Mesenchymal stem cell (in vitro differentiated cells and primary cell): ENCODE results near the gene ATAD3A.
"Not testable (repeated sequence)": the region's sequence is repeated elsewhere in the genome, so short reads cannot be mapped to it uniquely, and the experiment has no call there.

Experiments
- DNase-seq: peaks from one replicate; pipeline ENCODE4 v3.0.0-alpha.2; 2013
- H2AFZ ChIP-seq: one replicate; pipeline ENCODE4 v1.6.1; 2013; ENCODE audit warnings: low read depth, mild to moderate bottlenecking, control low read depth, inconsistent platforms, low read length, moderate library complexity
- H2AK5ac ChIP-seq: 2 replicates; pipeline ENCODE4 v1.6.1; 2013; ENCODE audit warnings: low read length, moderate library complexity, mild to moderate bottlenecking, inconsistent platforms; ENCODE audit not compliant: severe bottlenecking
- H2BK120ac ChIP-seq: one replicate; pipeline ENCODE4 v1.6.1; 2013; ENCODE audit warnings: low read depth, mild to moderate bottlenecking, inconsistent platforms, low read length, moderate library complexity
- H2BK12ac ChIP-seq, 2 experiments: one replicate each; pipeline ENCODE4 v1.6.1; 2013; ENCODE audit warnings: inconsistent platforms in 2 of 2, low read length in 2 of 2, mild to moderate bottlenecking in 2 of 2, moderate library complexity in 2 of 2, control low read depth in 1 of 2
- H2BK15ac ChIP-seq: one replicate; pipeline ENCODE4 v1.6.1; 2013; ENCODE audit warnings: mild to moderate bottlenecking, low read depth, inconsistent platforms; ENCODE audit not compliant: poor library complexity, severe bottlenecking
- H2BK5ac ChIP-seq: 2 replicates; pipeline ENCODE4 v1.6.1; 2013; ENCODE audit warnings: low read depth, mild to moderate bottlenecking, low read length, control low read depth, inconsistent platforms; ENCODE audit not compliant: poor library complexity, severe bottlenecking
- H3K14ac ChIP-seq, 2 experiments: one replicate each; pipeline ENCODE4 v1.6.1; 2013; ENCODE audit warnings: inconsistent platforms in 2 of 2, low read length in 2 of 2, control low read depth in 1 of 2, mild to moderate bottlenecking in 1 of 2, moderate library complexity in 1 of 2
- H3K18ac ChIP-seq, 2 experiments: one replicate each; pipeline ENCODE4 v1.6.1; 2013; ENCODE audit warnings: inconsistent platforms in 2 of 2, low read length in 2 of 2, control low read depth in 1 of 2, low read depth in 1 of 2, mild to moderate bottlenecking in 1 of 2
- H3K23ac ChIP-seq, 2 experiments: one replicate each; pipeline ENCODE4 v1.6.1; 2013; ENCODE audit warnings: inconsistent platforms in 2 of 2, low read length in 2 of 2, mild to moderate bottlenecking in 2 of 2, moderate library complexity in 2 of 2, control low read depth in 1 of 2
- H3K27ac ChIP-seq: 2 replicates; pipeline ENCODE4 v1.5.1; 2013; ENCODE audit warnings: mild to moderate bottlenecking, moderate library complexity, low read length, control low read depth, inconsistent platforms; ENCODE audit not compliant: poor library complexity, severe bottlenecking
- H3K27me3 ChIP-seq, 2 experiments: 2 replicates each; pipeline versions ENCODE4 v1.6.1 to v1.7.0; 2013; ENCODE audit warnings: low read length in 2 of 2, mild to moderate bottlenecking in 2 of 2, moderate library complexity in 2 of 2, control low read depth in 1 of 2, inconsistent platforms in 1 of 2; ENCODE audit not compliant: control insufficient read depth in 1 of 2, insufficient read depth in 1 of 2
- H3K36me3 ChIP-seq, 2 experiments: 2 replicates each; pipeline versions ENCODE4 v1.6.1 to v1.7.0; 2013; ENCODE audit warnings: low read length in 2 of 2, control low read depth in 1 of 2, inconsistent platforms in 1 of 2, low read depth in 1 of 2, mild to moderate bottlenecking in 1 of 2; ENCODE audit not compliant: insufficient read depth in 2 of 2, control insufficient read depth in 1 of 2
- H3K4ac ChIP-seq, 2 experiments: one replicate each; pipeline ENCODE4 v1.6.1; 2013; ENCODE audit warnings: inconsistent platforms in 2 of 2, low read length in 2 of 2, mild to moderate bottlenecking in 2 of 2, moderate library complexity in 2 of 2, control low read depth in 1 of 2, low read depth in 1 of 2
- H3K4me1 ChIP-seq: 2 replicates; pipeline ENCODE4 v1.6.1; 2013; ENCODE audit warnings: low read depth, low read length, control low read depth; ENCODE audit not compliant: control insufficient read depth, insufficient read depth
- H3K4me2 ChIP-seq: 2 replicates; pipeline ENCODE4 v1.6.1; 2013; ENCODE audit warnings: low read length, mild to moderate bottlenecking, inconsistent platforms; ENCODE audit not compliant: poor library complexity, severe bottlenecking
- H3K4me3 ChIP-seq, 2 experiments: 2 replicates each; pipeline versions ENCODE4 v1.5.1 to v1.7.0; 2013; ENCODE audit warnings: low read length in 2 of 2, mild to moderate bottlenecking in 2 of 2, control low read depth in 1 of 2, low read depth in 1 of 2; ENCODE audit not compliant: insufficient read depth in 1 of 2
- H3K79me1 ChIP-seq: replicated peaks from 2 replicates; pipeline ENCODE4 v1.6.1; 2013; ENCODE audit warnings: mild to moderate bottlenecking, control low read depth, low read length, inconsistent platforms; ENCODE audit not compliant: poor library complexity, severe bottlenecking
- H3K9ac ChIP-seq: 2 replicates; pipeline ENCODE4 v1.7.0; 2013; ENCODE audit warnings: mild to moderate bottlenecking, low read length, moderate library complexity
- H3K9me3 ChIP-seq: 2 replicates; pipeline ENCODE4 v1.7.0; 2013; ENCODE audit warnings: mild to moderate bottlenecking, low read length; ENCODE audit not compliant: control insufficient read depth
- H4K8ac ChIP-seq: one replicate; pipeline ENCODE4 v1.6.1; 2013; ENCODE audit warnings: inconsistent platforms, mild to moderate bottlenecking, low read length, moderate library complexity
- H4K91ac ChIP-seq: one replicate; pipeline ENCODE4 v1.6.1; 2013; ENCODE audit warnings: mild to moderate bottlenecking, low read length, inconsistent platforms
- WGBS: methylation state at CpG from one replicate; pipeline ENCODE4 v1.1.7; 2013; ENCODE audit warnings: mixed read lengths; 5-methylcytosine and 5-hydroxymethylcytosine counted together

ATAD3A gene

GRCh38 chr1:1529936-1530335 lies 18.0 kb downstream of the ATAD3A start:
- no peak overlapping the region for H3K14ac ChIP-seq
- H3K4me3 ChIP-seq = no peak overlapping the region
- H4K91ac ChIP-seq = no peak overlapping the region
- no peak overlapping the region for H3K4me2 ChIP-seq
- peaks cover 35 to 86% of the 10 kb centered on the region in 2 experiments for H3K36me3 ChIP-seq
- H2BK120ac ChIP-seq = no peak overlapping the region
- no peak overlapping the region for H3K27ac ChIP-seq
- H3K9ac ChIP-seq = no peak overlapping the region
- H3K4ac ChIP-seq = no peak overlapping the region
- no peak overlapping the region for H3K23ac ChIP-seq
- H2BK12ac ChIP-seq = no peak overlapping the region
- no peak overlapping the region for H2BK5ac ChIP-seq
- H2AFZ ChIP-seq = no peak overlapping the region
- WGBS = 97% methylated on average over 8 of the region's 8 CpGs
- H3K27me3 ChIP-seq = no peaks in the 10 kb centered on the region
- peaks cover 20% of the 10 kb centered on the region for H3K79me1 ChIP-seq
- H4K8ac ChIP-seq = no peak overlapping the region
- peaks cover 15% of the 10 kb centered on the region for H3K9me3 ChIP-seq
- no peak overlapping the region for H2BK15ac ChIP-seq
- H2AK5ac ChIP-seq = no peak overlapping the region
- no peaks in the 10 kb centered on the region for H3K4me1 ChIP-seq
- no peak for DNase-seq
- H3K18ac ChIP-seq = no peak overlapping the region

GRCh38 chr1:1531947-1532346 lies 20.0 kb downstream of the ATAD3A start:
- H3K23ac ChIP-seq = no peak overlapping the region
- no peak overlapping the region for H4K91ac ChIP-seq
- H3K9ac ChIP-seq = no peak overlapping the region
- no peak overlapping the region for H3K27ac ChIP-seq
- no peak overlapping the region for H3K4me2 ChIP-seq
- peaks cover 28% of the 10 kb centered on the region for H3K79me1 ChIP-seq
- H3K14ac ChIP-seq = no peak overlapping the region
- no peak overlapping the region for H2BK120ac ChIP-seq
- no peak overlapping the region for H2BK15ac ChIP-seq
- no peak overlapping the region for H2AK5ac ChIP-seq
- no peak for DNase-seq
- 99% methylated on average over 4 of the region's 4 CpGs for WGBS
- no peak overlapping the region for H3K4ac ChIP-seq
- H3K27me3 ChIP-seq = no peaks in the 10 kb centered on the region
- H3K4me1 ChIP-seq = peaks cover 2% of the 10 kb centered on the region
- H2AFZ ChIP-seq = no peak overlapping the region
- H3K9me3 ChIP-seq = peaks cover 15% of the 10 kb centered on the region
- no peak overlapping the region for H2BK12ac ChIP-seq
- peaks cover 29 to 86% of the 10 kb centered on the region in 2 experiments for H3K36me3 ChIP-seq
- H4K8ac ChIP-seq = no peak overlapping the region
- H3K18ac ChIP-seq = no peak overlapping the region
- H2BK5ac ChIP-seq = no peak overlapping the region
- no peak overlapping the region for H3K4me3 ChIP-seq

GRCh38 chr1:1533176-1533893 lies 21.4 kb downstream of the ATAD3A start:
- not testable (repeated sequence) for H3K27ac ChIP-seq, H3K9ac ChIP-seq, H2BK120ac ChIP-seq, H3K18ac ChIP-seq, H3K23ac ChIP-seq, H3K4me3 ChIP-seq, H3K4me1 ChIP-seq, H3K4ac ChIP-seq, H3K4me2 ChIP-seq, H2BK12ac ChIP-seq, H3K27me3 ChIP-seq, H4K91ac ChIP-seq, H3K14ac ChIP-seq, H4K8ac ChIP-seq, H2BK5ac ChIP-seq, DNase-seq, H2BK15ac ChIP-seq, H2AK5ac ChIP-seq, H2AFZ ChIP-seq
- Histone ChIP-seq H3K36me3 (peaks cover 32 to 87% of the 10 kb centered on the region in 2 experiments), H3K9me3 (peaks cover 15% of the 10 kb centered on the region), H3K79me1 (peaks cover 32% of the 10 kb centered on the region)
- WGBS = 90% methylated on average over 9 of the region's 22 CpGs

GRCh38 chr1:1533894-1534291 lies 21.9 kb downstream of the ATAD3A start:
- not testable (repeated sequence) for H2AK5ac ChIP-seq, H2BK12ac ChIP-seq, H3K27me3 ChIP-seq, H3K4me3 ChIP-seq, H2BK5ac ChIP-seq, H4K91ac ChIP-seq, H2BK15ac ChIP-seq, H3K9ac ChIP-seq, H3K27ac ChIP-seq, H2AFZ ChIP-seq, H3K23ac ChIP-seq, H3K4me2 ChIP-seq, H2BK120ac ChIP-seq, H3K18ac ChIP-seq, H3K4ac ChIP-seq, H4K8ac ChIP-seq, DNase-seq, H3K14ac ChIP-seq
- Histone ChIP-seq H3K79me1 (peaks cover 34% of the 10 kb centered on the region), H3K4me1 (peaks cover 12% of the 10 kb centered on the region), H3K36me3 (peaks cover 34 to 87% of the 10 kb centered on the region in 2 experiments), H3K9me3 (peaks cover 15% of the 10 kb centered on the region)
- WGBS = 90% methylated on average over 18 of the region's 18 CpGs
